HT1080 (cell line): Measurements from ENCODE around the gene PGAP3. TPM values are rescaled to one million over a fixed set of nuclear protein-coding genes. Genes with fewer than 3 reads are reported as not detected.
"Not testable (repeated sequence)": the region's sequence is repeated elsewhere in the genome, so short reads cannot be mapped to it uniquely, and the experiment has no call there.

Experiments used
- DNase-seq: peaks from one replicate; pipeline ENCODE4 v3.0.0-alpha.2; 2015; ENCODE audit warnings: low read depth
- total RNA-seq: library from RNA; depleted of rRNA; stranded (reverse); fragments of >200 nt; shearing (Covaris generic); gene quantifications from 2 replicates; pipeline ENCODE4 v1.2.3, GENCODE V29; 2014

PGAP3 gene
- total RNA-seq, 1 experiment from 2014 or later: 4.3 TPM

GRCh38 chr17:39715375-39716072 lies 27.7 kb upstream of the PGAP3 start:
- DNase-seq: no peak

GRCh38 chr17:39714234-39714633 lies 26.4 kb upstream of the PGAP3 start:
- DNase-seq: no peak

- DNase-seq: no peak
Measured at GRCh38 chr17:39711851-39712250, 24.0 kb upstream of the PGAP3 start.

GRCh38 chr17:39711071-39711470 lies 23.2 kb upstream of the PGAP3 start:
- DNase-seq: not testable (repeated sequence)

GRCh38 chr17:39709998-39710964 lies 22.4 kb upstream of the PGAP3 start:
- no peak for DNase-seq

- no peak for DNase-seq
Measured at GRCh38 chr17:39709319-39709997, 21.6 kb upstream of the PGAP3 start.

GRCh38 chr17:39706921-39707337 lies 19.1 kb upstream of the PGAP3 start:
- no peak for DNase-seq

GRCh38 chr17:39706383-39706782 lies 18.5 kb upstream of the PGAP3 start:
- no peak for DNase-seq

GRCh38 chr17:39705786-39706348 lies 18.0 kb upstream of the PGAP3 start:
- no peak for DNase-seq

GRCh38 chr17:39704821-39705551 lies 17.1 kb upstream of the PGAP3 start:
- no peak for DNase-seq

- DNase-seq: no peak
Measured at GRCh38 chr17:39703913-39704312, 16.1 kb upstream of the PGAP3 start.

- DNase-seq: no peak
Measured at GRCh38 chr17:39702901-39703893, 15.3 kb upstream of the PGAP3 start.

GRCh38 chr17:39701784-39702422 lies 14.0 kb upstream of the PGAP3 start:
- no peak for DNase-seq

- DNase-seq: no peak
Measured at GRCh38 chr17:39701012-39701783, 13.3 kb upstream of the PGAP3 start.

GRCh38 chr17:39700148-39700987 lies 12.5 kb upstream of the PGAP3 start:
- DNase-seq: no peak

- DNase-seq: peak; percentile 67
Measured at GRCh38 chr17:39699818-39700147, 11.9 kb upstream of the PGAP3 start, which contains the start of gene ERBB2. ERBB2 (plus strand) TSS chr17:39700064; CDS start chr17:39700239, 175 bp downstream.

GRCh38 chr17:39699157-39699817 lies 11.4 kb upstream of the PGAP3 start:
- DNase-seq: not testable (repeated sequence)
